MM.1S (cell line): ENCODE measurements around the gene EML1.

Experiments used
- DNase-seq: peaks from one replicate; pipeline ENCODE4 v3.0.0-alpha.2; 2015
- H2AFZ ChIP-seq: fragments of 300-600 bp; sonication (generic); 2 replicates; pipeline ENCODE4 v1.6.0; 2016; ENCODE audit warnings: antibody characterized with exemption, low read length
- H3F3A ChIP-seq: fragments of 300-600 bp; sonication (generic); 2 replicates; pipeline ENCODE4 v1.6.1; 2016; ENCODE audit warnings: mild to moderate bottlenecking, antibody characterized with exemption, low read length, moderate library complexity, mixed read lengths; ENCODE audit not compliant: insufficient read depth
- H3K27ac ChIP-seq: fragments of 300-600 bp; sonication (generic); 2 replicates; pipeline ENCODE4 v1.5.1; 2016; ENCODE audit warnings: mild to moderate bottlenecking, low read length
- H3K27me3 ChIP-seq: fragments of 300-600 bp; sonication (generic); replicated peaks from 2 replicates; pipeline ENCODE4 v1.6.0; 2016; ENCODE audit warnings: low read length; ENCODE audit not compliant: insufficient read depth
- H3K36me3 ChIP-seq: fragments of 300-600 bp; sonication (generic); replicated peaks from 2 replicates; pipeline ENCODE4 v1.6.1; 2016; ENCODE audit warnings: mild to moderate bottlenecking, low read length, mixed read lengths; ENCODE audit not compliant: insufficient read depth
- H3K4me1 ChIP-seq: fragments of 300-600 bp; sonication (generic); 2 replicates; pipeline ENCODE4 v1.6.1; 2016; ENCODE audit warnings: low read length, mixed read lengths
- H3K4me2 ChIP-seq: fragments of 300-600 bp; sonication (generic); 2 replicates; pipeline ENCODE4 v1.6.0; 2016; ENCODE audit warnings: low read depth, low read length
- H3K4me3 ChIP-seq: fragments of 300-600 bp; sonication (generic); 2 replicates; pipeline ENCODE4 v1.5.1; 2016; ENCODE audit warnings: low read length, mixed read lengths
- H3K79me2 ChIP-seq: fragments of 300-600 bp; sonication (generic); 2 replicates; pipeline ENCODE4 v1.6.1; 2016; ENCODE audit warnings: mixed run types, low read length, mixed read lengths
- H3K9ac ChIP-seq: fragments of 300-600 bp; sonication (generic); 2 replicates; pipeline ENCODE4 v1.6.1; 2016; ENCODE audit warnings: low read length, mixed read lengths
- H3K9me2 ChIP-seq: fragments of 300-600 bp; sonication (generic); replicated peaks from 2 replicates; pipeline ENCODE4 v1.6.1; 2016; ENCODE audit warnings: mild to moderate bottlenecking, low read length, mixed read lengths; ENCODE audit not compliant: insufficient read depth
- H3K9me3 ChIP-seq: fragments of 300-600 bp; sonication (generic); replicated peaks from 2 replicates; pipeline ENCODE4 v1.6.1; 2016; ENCODE audit warnings: mild to moderate bottlenecking, low read length, mixed read lengths; ENCODE audit not compliant: insufficient read depth
- H4K20me1 ChIP-seq: fragments of 300-600 bp; sonication (generic); 2 replicates; pipeline ENCODE4 v1.6.1; 2016; ENCODE audit warnings: mild to moderate bottlenecking, low read length, moderate library complexity, mixed read lengths; ENCODE audit not compliant: insufficient read depth
- CTCF ChIP-seq: fragments of 300-600 bp; sonication (generic); IDR thresholded peaks from 2 replicates; pipeline ENCODE4 v1.5.1; 2016; ENCODE audit warnings: antibody characterized with exemption, low read length, mixed read lengths
- EZH2 ChIP-seq: fragments of 300-600 bp; sonication (generic); optimal IDR thresholded peaks from 2 replicates; pipeline ENCODE3; 2017; ENCODE audit warnings: low read depth, mild to moderate bottlenecking, antibody characterized with exemption, low read length, mixed read lengths
- EZH2phosphoT487 ChIP-seq: fragments of 300-600 bp; sonication (generic); IDR thresholded peaks from 2 replicates; pipeline ENCODE4 v1.6.1; 2018; ENCODE audit warnings: antibody characterized with exemption, low read length

Gene EML1

GRCh38 chr14:99807413-99808153 lies 14.4 kb downstream of the EML1 start:
- no peak overlapping the region for H3K27ac ChIP-seq
- DNase-seq, result no peak

GRCh38 chr14:99808154-99808505 lies 14.9 kb downstream of the EML1 start:
- Histone ChIP-seq H3F3A (no peaks in the 10 kb centered on the region), H3K9me3 (no peaks in the 10 kb centered on the region), H3K36me3 (no peaks in the 10 kb centered on the region), H4K20me1 (no peaks in the 10 kb centered on the region), H3K4me2 (no peak overlapping the region), H3K27ac (no peak overlapping the region), H3K9me2 (no peaks in the 10 kb centered on the region), H3K79me2 (no peaks in the 10 kb centered on the region), H3K4me1 (no peaks in the 10 kb centered on the region), H2AFZ (no peak overlapping the region), H3K4me3 (no peak overlapping the region), H3K27me3 (no peaks in the 10 kb centered on the region), H3K9ac (no peak overlapping the region)
- no peak for TF ChIP-seq CTCF
- no peak for TF ChIP-seq EZH2phosphoT487
- no peak for TF ChIP-seq EZH2
- DNase-seq, result no peak

More at GRCh38 chr14:99807413-99808153, 14.4 kb downstream of the EML1 start:
- no peaks in the 10 kb centered on the region for H3K9me2 ChIP-seq
- H3K27me3 ChIP-seq, result no peaks in the 10 kb centered on the region
- no peaks in the 10 kb centered on the region for H4K20me1 ChIP-seq
- no peaks in the 10 kb centered on the region for H3K9me3 ChIP-seq
- H3K36me3 ChIP-seq, result no peaks in the 10 kb centered on the region
- TF ChIP-seq EZH2phosphoT487, result no peak
- H3K9ac ChIP-seq, result no peak overlapping the region
- H3K4me1 ChIP-seq, result no peaks in the 10 kb centered on the region
- H2AFZ ChIP-seq, result no peak overlapping the region
- H3K79me2 ChIP-seq, result no peaks in the 10 kb centered on the region
- no peak overlapping the region for H3K4me3 ChIP-seq
- H3K4me2 ChIP-seq, result no peak overlapping the region
- no peaks in the 10 kb centered on the region for H3F3A ChIP-seq

- Histone ChIP-seq H2AFZ (no peak overlapping the region), H3K4me1 (no peaks in the 10 kb centered on the region), H3K9ac (no peak overlapping the region), H3K27me3 (no peaks in the 10 kb centered on the region), H4K20me1 (no peaks in the 10 kb centered on the region), H3K9me2 (no peaks in the 10 kb centered on the region), H3K4me3 (no peak overlapping the region), H3K27ac (no peak overlapping the region), H3K4me2 (no peak overlapping the region), H3K79me2 (no peaks in the 10 kb centered on the region), H3K36me3 (no peaks in the 10 kb centered on the region), H3K9me3 (no peaks in the 10 kb centered on the region), H3F3A (no peaks in the 10 kb centered on the region)
- no peak for TF ChIP-seq CTCF
- no peak for TF ChIP-seq EZH2
- no peak for TF ChIP-seq EZH2phosphoT487
- no peak for DNase-seq
Measured at GRCh38 chr14:99808515-99808914, 15.3 kb downstream of the EML1 start.

GRCh38 chr14:99809360-99809759 lies 16.1 kb downstream of the EML1 start:
- H3K36me3 ChIP-seq, result no peaks in the 10 kb centered on the region
- no peaks in the 10 kb centered on the region for H3K79me2 ChIP-seq
- no peaks in the 10 kb centered on the region for H3F3A ChIP-seq
- no peak overlapping the region for H3K9ac ChIP-seq
- H3K4me3 ChIP-seq, result no peak overlapping the region
- H3K9me3 ChIP-seq, result no peaks in the 10 kb centered on the region
- no peaks in the 10 kb centered on the region for H4K20me1 ChIP-seq
- TF ChIP-seq EZH2phosphoT487, result no peak
- TF ChIP-seq CTCF, result no peak
- no peak for TF ChIP-seq EZH2
- no peaks in the 10 kb centered on the region for H3K27me3 ChIP-seq
- no peaks in the 10 kb centered on the region for H3K4me1 ChIP-seq
- DNase-seq, result no peak
- no peak overlapping the region for H2AFZ ChIP-seq
- no peak overlapping the region for H3K4me2 ChIP-seq
- no peaks in the 10 kb centered on the region for H3K9me2 ChIP-seq
- no peak overlapping the region for H3K27ac ChIP-seq
